Lower leg skin (tissue), 4 donors: ENCODE results near the gene KDELR3. TPM values are rescaled to one million over a fixed set of nuclear protein-coding genes. Genes with fewer than 3 reads are reported as not detected.

ENCODE experiments used
- DNase-seq, 2 donors: peaks; one replicate each; pipeline ENCODE4 v3.0.0-alpha.2; 2019; ENCODE audit warnings: low spot score in 2 of 2
- H3K4me3 ChIP-seq: fragments of 200-600 bp; sonication (generic); 2 replicates; pipeline ENCODE4 v1.5.1; 2017; ENCODE audit warnings: mild to moderate bottlenecking, low read depth; ENCODE audit not compliant: poor library complexity, severe bottlenecking
- POLR2A ChIP-seq, 2 donors: fragments of 450-650 bp; IDR thresholded peaks; one replicate each; pipeline ENCODE4 v1.6.1; 2016 to 2017; ENCODE audit warnings: antibody characterized with exemption in 2 of 2, mild to moderate bottlenecking in 1 of 2, moderate library complexity in 1 of 2
- WGBS, 2 donors: methylation state at CpG; one replicate each; pipeline ENCODE4 v1.1.5; 2018; 5-methylcytosine and 5-hydroxymethylcytosine counted together
- intact Hi-C: fragments of 100-400 bp; cut with DNase I; formaldehyde crosslinking; loops from one replicate; pipeline ENCODE4 v1.15.0; 2023; ENCODE audit warnings: low total_unique reads
- total RNA-seq, 4 donors: library from RNA; depleted of rRNA; stranded (reverse); fragments of >200 nt; gene quantifications; one replicate each; pipeline ENCODE4 v1.1.0, GENCODE V29; 2016
- TF ChIP-seq, protein P1 (sequence below), 3 donors: fragments of 450-650 bp; IDR thresholded peaks; one replicate each; pipeline ENCODE4 v1.5.1; 2016; ENCODE audit warnings: antibody characterized with exemption in 3 of 3, mild to moderate bottlenecking in 3 of 3, moderate library complexity in 2 of 3

KDELR3 gene
- total RNA-seq, 4 donors from 2014 or later: 0.80 to 5.1 (median 1.3) TPM

DNA sequence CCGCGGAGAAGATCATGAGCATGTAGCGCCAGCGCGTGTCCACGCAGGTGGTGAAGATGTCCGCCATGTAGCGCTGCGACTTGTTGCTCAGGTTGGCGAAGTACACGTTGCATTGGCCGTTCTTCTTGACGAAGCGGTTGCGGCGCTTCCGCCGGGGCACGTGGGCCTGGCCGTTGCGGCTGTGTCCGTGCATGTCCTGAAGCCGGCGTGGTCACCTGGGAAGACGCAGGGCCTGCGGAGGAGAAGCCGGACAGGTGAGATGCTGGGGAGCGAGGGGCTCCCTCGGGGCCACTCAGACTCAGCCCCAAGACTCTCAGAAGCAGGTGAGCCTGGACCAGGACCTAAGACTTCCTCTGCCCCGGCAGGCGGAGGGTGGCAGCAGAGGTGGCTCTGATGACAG, 40.0 kb upstream of the KDELR3 start:
- no peak overlapping the region for H3K4me3 ChIP-seq
- TF ChIP-seq POLR2A (IDR thresholded peaks at IDR 0.05): no peak
- TF ChIP-seq, protein P1, sequence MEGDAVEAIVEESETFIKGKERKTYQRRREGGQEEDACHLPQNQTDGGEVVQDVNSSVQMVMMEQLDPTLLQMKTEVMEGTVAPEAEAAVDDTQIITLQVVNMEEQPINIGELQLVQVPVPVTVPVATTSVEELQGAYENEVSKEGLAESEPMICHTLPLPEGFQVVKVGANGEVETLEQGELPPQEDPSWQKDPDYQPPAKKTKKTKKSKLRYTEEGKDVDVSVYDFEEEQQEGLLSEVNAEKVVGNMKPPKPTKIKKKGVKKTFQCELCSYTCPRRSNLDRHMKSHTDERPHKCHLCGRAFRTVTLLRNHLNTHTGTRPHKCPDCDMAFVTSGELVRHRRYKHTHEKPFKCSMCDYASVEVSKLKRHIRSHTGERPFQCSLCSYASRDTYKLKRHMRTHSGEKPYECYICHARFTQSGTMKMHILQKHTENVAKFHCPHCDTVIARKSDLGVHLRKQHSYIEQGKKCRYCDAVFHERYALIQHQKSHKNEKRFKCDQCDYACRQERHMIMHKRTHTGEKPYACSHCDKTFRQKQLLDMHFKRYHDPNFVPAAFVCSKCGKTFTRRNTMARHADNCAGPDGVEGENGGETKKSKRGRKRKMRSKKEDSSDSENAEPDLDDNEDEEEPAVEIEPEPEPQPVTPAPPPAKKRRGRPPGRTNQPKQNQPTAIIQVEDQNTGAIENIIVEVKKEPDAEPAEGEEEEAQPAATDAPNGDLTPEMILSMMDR (IDR thresholded peaks at IDR 0.05): no peak
- no peak for DNase-seq
- intact Hi-C loops: no loop called here
- 95 to 96% methylated on average over 29 to 31 of the region's 31 CpGs for WGBS, 2 donors

GRCh38 chr22:38428714-38429113, 39.2 kb upstream of the KDELR3 start:
- no peak for DNase-seq
- TF ChIP-seq, protein P1 (IDR thresholded peaks at IDR 0.05): no peak
- TF ChIP-seq POLR2A (IDR thresholded peaks at IDR 0.05): no peak
- intact Hi-C loops: no loop called here
- 82 to 97% methylated on average over 2 of the region's 2 CpGs for WGBS, 2 donors
- no peak overlapping the region for H3K4me3 ChIP-seq

DNA sequence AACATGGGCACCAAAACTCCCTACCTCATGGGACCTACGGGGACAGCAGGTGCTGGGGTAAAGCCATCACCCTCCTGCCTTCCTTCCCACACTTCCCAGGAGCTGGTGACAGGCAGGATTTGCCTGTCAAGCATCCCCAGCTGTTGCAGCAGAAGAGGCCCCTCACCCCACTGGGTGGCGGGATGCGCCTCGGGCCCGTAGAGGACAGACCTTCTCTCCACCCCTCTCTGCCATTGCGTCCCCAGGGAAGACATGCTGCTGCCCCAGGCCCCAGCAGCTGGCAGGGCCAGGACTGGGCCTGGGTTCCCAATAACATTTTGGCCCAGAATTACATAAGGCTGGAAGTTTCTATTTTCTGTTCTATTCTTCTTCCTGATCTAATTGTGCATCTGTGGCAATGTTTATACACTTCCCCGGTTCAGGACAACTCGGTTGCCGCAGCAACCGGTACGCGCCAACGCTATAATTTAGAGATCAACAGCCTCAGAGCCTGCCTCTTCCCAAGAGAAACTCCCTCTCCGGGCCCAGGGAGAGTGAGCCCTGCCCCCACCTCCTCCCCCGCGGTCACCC, 38.3 kb upstream of the KDELR3 start:
- WGBS, 2 donors: 53 to 58% methylated on average over 16 of the region's 16 CpGs
- no peak for DNase-seq

DNA sequence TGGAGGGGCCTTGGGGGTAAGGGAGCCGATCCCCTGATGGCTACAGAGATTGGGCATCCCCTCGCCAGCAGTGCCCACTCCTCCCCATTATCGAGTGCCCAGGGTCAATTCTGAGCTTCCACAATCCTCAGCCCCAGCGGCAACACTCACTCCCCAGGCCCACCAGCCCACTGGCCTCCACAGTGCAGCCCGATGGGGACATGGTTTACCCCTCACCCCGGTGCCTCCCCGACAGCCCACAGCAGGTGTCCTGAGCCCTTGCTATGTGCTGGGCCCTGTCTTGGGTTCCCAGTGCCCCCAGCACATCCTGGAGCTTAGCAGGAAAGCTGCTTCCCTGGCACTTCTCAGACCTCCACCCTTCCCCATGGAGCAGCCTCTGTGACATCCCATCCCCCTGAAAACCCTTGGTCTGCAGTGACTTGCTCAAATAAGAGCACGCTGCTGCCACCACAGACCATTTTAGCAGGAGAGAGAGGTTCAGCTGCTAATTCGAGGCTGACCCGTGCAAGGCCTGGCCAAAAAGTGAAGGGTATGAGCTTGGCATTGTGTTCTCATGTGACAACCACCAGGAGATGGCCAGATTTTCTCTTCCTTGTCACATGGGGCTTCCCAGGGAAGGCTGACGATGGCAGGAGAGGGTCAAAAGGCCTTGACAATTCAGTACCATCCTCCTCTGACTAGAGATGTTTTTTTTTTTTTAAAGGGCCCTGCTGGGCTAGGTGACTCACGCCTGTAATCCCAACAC, 36.5 kb upstream of the KDELR3 start:
- WGBS, 2 donors: 90 to 92% methylated on average over 11 to 12 of the region's 12 CpGs
- intact Hi-C loops: no loop called here
- no peak for TF ChIP-seq POLR2A (IDR thresholded peaks at IDR 0.05)
- TF ChIP-seq, protein P1 (IDR thresholded peaks at IDR 0.05): no peak
- no peak for DNase-seq
- H3K4me3 ChIP-seq: no peak overlapping the region

More for the DNA sequence above, 38.3 kb upstream of the KDELR3 start:
- intact Hi-C loops: no loop called here
- no peak for TF ChIP-seq POLR2A (IDR thresholded peaks at IDR 0.05)
- TF ChIP-seq, protein P1 (IDR thresholded peaks at IDR 0.05): no peak
- H3K4me3 ChIP-seq: no peak overlapping the region

GRCh38 chr22:38432264-38432663, 35.6 kb upstream of the KDELR3 start:
- no peak for DNase-seq
- WGBS, 2 donors: 100% methylated on average over 1 of the region's 1 CpG
- TF ChIP-seq POLR2A (IDR thresholded peaks at IDR 0.05): no peak
- TF ChIP-seq, protein P1 (IDR thresholded peaks at IDR 0.05): no peak
- no peak overlapping the region for H3K4me3 ChIP-seq
- intact Hi-C loops: no loop called here
